Sigmoid colon (tissue), 7 donors: ENCODE measurements around the gene ANKRD33. TPM values are rescaled to one million over a fixed set of nuclear protein-coding genes. Genes with fewer than 3 reads are reported as not detected.

Experiments
- DNase-seq: peaks from one replicate; pipeline ENCODE4 v3.0.0-alpha.2; 2019
- H3K27ac ChIP-seq, 4 donors: fragments of 200-600 bp; sonication (generic); one replicate each; pipeline ENCODE4 v1.5.1; 2016 to 2019; ENCODE audit warnings: mild to moderate bottlenecking in 1 of 4
- H3K27me3 ChIP-seq, 3 donors: fragments of 200-600 bp; sonication (generic); one replicate each; pipeline ENCODE4 v1.5.1; 2019; ENCODE audit warnings: mild to moderate bottlenecking in 1 of 3
- H3K36me3 ChIP-seq, 4 donors: fragments of 200-600 bp; sonication (generic); one replicate each; pipeline ENCODE4 v1.5.1; 2016 to 2019
- H3K4me1 ChIP-seq, 4 donors: fragments of 200-600 bp; sonication (generic); one replicate each; pipeline ENCODE4 v1.5.1; 2017 to 2019
- H3K4me3 ChIP-seq, 4 donors: fragments of 200-600 bp; sonication (generic); one replicate each; pipeline ENCODE4 v1.5.1; 2017 to 2019; ENCODE audit warnings: mild to moderate bottlenecking in 2 of 4, moderate library complexity in 1 of 4
- H3K9me3 ChIP-seq, 4 donors: fragments of 200-600 bp in 3 of 4; sonication (generic) in 3 of 4; one replicate each; pipeline versions ENCODE4 v1.5.1 to v1.6.1; 2013 to 2019
- EP300 ChIP-seq, 4 donors: sonication (generic); formaldehyde crosslinking; IDR thresholded peaks; one replicate each; pipeline ENCODE4 v1.6.1; 2017; ENCODE audit warnings: antibody characterized with exemption in 4 of 4
- POLR2A ChIP-seq, 2 donors: fragments of 450-650 bp; IDR thresholded peaks; one replicate each; pipeline ENCODE4 v1.6.1; 2016; ENCODE audit warnings: antibody characterized with exemption in 2 of 2, mild to moderate bottlenecking in 2 of 2, moderate library complexity in 2 of 2
- POLR2AphosphoS5 ChIP-seq, 4 donors: sonication (generic); formaldehyde crosslinking; IDR thresholded peaks; one replicate each; pipeline ENCODE4 v1.6.1; 2017; ENCODE audit warnings: antibody characterized with exemption in 4 of 4
- WGBS, 2 donors: extraction: QIAGEN DNeasy Blood & Tissue Kit; methylation state at CpG; one replicate each; pipeline ENCODE4 v1.1.7; 2013; 5-methylcytosine and 5-hydroxymethylcytosine counted together
- intact Hi-C: fragments of 100-400 bp; cut with DNase I; formaldehyde crosslinking; loops from one replicate; pipeline ENCODE4 v1.15.1; 2023
- polyA plus RNA-seq, 3 donors: library from polyadenylated mRNA; stranded (reverse); fragments of 200-250 nt; gene quantifications; one replicate each; pipeline ENCODE4 v1.2.3, GENCODE V29; 2013
- total RNA-seq, 4 donors: library from RNA; depleted of rRNA; stranded (reverse); fragments of >200 nt; gene quantifications; one replicate each; pipeline ENCODE4 v1.1.0, GENCODE V29; 2016
- TF ChIP-seq, protein P1 (sequence below), 4 experiments: fragments of 450-650 bp in 3 of 4; fragments of 200-600 bp in 1 of 4; IDR thresholded peaks; one replicate each; pipeline ENCODE4 v1.5.1; 2016 to 2019; ENCODE audit warnings: antibody characterized with exemption in 4 of 4, mild to moderate bottlenecking in 3 of 4, moderate library complexity in 2 of 4
- donor health status: healthy with polysubstance abuse.
- donor health status: Bipolar disorder and iron deficiency.
- donor health status: healthy.

The ANKRD33 gene
- total and polyA plus RNA-seq, 7 donors: 0.16 TPM; not detected in 6

DNA sequence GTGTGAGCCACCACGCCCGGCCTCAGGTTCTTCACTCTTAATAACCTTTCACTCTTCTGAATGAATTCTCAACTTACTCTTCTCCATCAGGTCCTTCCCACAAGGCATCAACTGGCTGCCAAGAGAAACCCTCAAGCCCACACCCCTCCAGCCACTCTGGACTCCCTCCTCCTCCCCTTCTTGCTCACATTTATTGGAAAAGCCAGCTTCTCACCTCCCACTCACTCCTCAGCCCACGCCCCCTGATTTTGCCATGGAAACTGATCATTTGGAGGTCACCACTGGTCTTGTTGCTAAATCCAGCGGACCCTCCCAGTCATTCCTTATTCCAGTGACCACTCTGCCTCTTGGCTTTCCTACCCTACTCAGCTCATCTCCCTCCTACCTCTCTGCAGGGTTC lies 46.2 kb downstream of the ANKRD33 start:
- no peaks in the 10 kb centered on the region for H3K9me3 ChIP-seq
- no peak overlapping the region for H3K4me3 ChIP-seq
- no peaks in the 10 kb centered on the region for H3K4me1 ChIP-seq
- H3K27ac ChIP-seq: no peak overlapping the region
- no peak for DNase-seq
- H3K36me3 ChIP-seq: no peaks in the 10 kb centered on the region
- WGBS, 2 donors: 93 to 95% methylated on average over 4 of the region's 4 CpGs
- H3K27me3 ChIP-seq: peaks cover 0 to 6% (median 0%) of the 10 kb centered on the region in 3 donors
- intact Hi-C loops: no loop called here
- no peak for TF ChIP-seq POLR2AphosphoS5 (IDR thresholded peaks at IDR 0.05)
- TF ChIP-seq EP300 (IDR thresholded peaks at IDR 0.05): no peak

DNA sequence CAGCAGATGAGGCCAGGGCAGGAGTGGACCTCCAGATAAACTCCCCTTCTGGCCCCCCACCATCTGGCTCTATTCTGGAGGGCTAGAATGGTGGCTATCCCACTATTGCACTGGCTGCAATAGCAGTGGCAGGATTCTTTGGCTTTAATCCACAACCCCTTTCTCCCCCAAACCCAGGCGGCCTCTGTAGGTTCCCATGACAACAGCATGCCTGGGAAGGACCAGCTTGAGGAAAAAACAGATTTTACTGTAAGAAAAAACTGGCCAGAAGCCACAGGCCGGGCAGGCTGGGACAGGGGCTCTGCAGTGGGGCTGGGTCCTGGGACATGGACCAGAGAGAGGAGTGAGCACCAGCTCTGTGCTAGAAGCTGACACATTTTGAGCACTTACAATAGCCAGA lies 50.0 kb downstream of the ANKRD33 start:
- WGBS, 2 donors: 81 to 86% methylated on average over 2 of the region's 2 CpGs
- H3K4me1 ChIP-seq: peaks cover 0 to 10% (median 10%) of the 10 kb centered on the region in 4 donors
- peaks cover 0 to 6% (median 0%) of the 10 kb centered on the region in 3 donors for H3K27me3 ChIP-seq
- TF ChIP-seq EP300 (IDR thresholded peaks at IDR 0.05): no peak
- TF ChIP-seq, protein P1, sequence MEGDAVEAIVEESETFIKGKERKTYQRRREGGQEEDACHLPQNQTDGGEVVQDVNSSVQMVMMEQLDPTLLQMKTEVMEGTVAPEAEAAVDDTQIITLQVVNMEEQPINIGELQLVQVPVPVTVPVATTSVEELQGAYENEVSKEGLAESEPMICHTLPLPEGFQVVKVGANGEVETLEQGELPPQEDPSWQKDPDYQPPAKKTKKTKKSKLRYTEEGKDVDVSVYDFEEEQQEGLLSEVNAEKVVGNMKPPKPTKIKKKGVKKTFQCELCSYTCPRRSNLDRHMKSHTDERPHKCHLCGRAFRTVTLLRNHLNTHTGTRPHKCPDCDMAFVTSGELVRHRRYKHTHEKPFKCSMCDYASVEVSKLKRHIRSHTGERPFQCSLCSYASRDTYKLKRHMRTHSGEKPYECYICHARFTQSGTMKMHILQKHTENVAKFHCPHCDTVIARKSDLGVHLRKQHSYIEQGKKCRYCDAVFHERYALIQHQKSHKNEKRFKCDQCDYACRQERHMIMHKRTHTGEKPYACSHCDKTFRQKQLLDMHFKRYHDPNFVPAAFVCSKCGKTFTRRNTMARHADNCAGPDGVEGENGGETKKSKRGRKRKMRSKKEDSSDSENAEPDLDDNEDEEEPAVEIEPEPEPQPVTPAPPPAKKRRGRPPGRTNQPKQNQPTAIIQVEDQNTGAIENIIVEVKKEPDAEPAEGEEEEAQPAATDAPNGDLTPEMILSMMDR (IDR thresholded peaks at IDR 0.05): no peak
- no peak for TF ChIP-seq POLR2A (IDR thresholded peaks at IDR 0.05)
- no peak for TF ChIP-seq POLR2AphosphoS5 (IDR thresholded peaks at IDR 0.05)
- no peaks in the 10 kb centered on the region for H3K9me3 ChIP-seq
- DNase-seq: no peak
- H3K36me3 ChIP-seq: no peaks in the 10 kb centered on the region
- H3K27ac ChIP-seq: no peak overlapping the region
- H3K4me3 ChIP-seq: no peak overlapping the region
- intact Hi-C loops: no loop called here

DNA sequence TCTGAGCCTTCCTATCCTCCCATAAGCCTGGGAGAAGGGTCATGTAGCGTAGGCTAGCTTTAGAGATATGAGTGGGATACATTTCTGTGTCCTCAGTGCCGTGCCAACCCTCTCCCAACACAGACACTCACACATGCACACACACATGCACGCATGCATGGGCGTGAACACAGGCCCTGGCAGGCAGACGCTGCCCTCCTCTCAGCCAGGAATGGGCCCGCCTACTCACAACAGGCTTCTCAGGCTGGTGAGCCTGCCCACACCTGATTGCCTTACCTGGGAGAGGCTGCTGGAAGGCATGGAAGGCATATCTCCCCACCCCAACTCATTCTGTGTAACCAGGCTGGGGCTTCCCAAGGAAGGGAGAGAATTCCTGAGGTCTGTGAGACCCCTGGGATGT lies 50.8 kb downstream of the ANKRD33 start:
- no peak overlapping the region for H3K27ac ChIP-seq
- TF ChIP-seq POLR2A (IDR thresholded peaks at IDR 0.05): no peak
- TF ChIP-seq, protein P1 (IDR thresholded peaks at IDR 0.05): no peak
- no peak for TF ChIP-seq EP300 (IDR thresholded peaks at IDR 0.05)
- TF ChIP-seq POLR2AphosphoS5 (IDR thresholded peaks at IDR 0.05): no peak
- DNase-seq: no peak
- H3K4me1 ChIP-seq: peaks cover 0 to 10% (median 10%) of the 10 kb centered on the region in 4 donors
- H3K9me3 ChIP-seq: no peaks in the 10 kb centered on the region
- peaks cover 0 to 6% (median 0%) of the 10 kb centered on the region in 3 donors for H3K27me3 ChIP-seq
- intact Hi-C loops: no loop called here
- H3K36me3 ChIP-seq: no peaks in the 10 kb centered on the region
- 27 to 72% methylated on average over 6 of the region's 6 CpGs for WGBS, 2 donors
- no peak overlapping the region for H3K4me3 ChIP-seq

DNA sequence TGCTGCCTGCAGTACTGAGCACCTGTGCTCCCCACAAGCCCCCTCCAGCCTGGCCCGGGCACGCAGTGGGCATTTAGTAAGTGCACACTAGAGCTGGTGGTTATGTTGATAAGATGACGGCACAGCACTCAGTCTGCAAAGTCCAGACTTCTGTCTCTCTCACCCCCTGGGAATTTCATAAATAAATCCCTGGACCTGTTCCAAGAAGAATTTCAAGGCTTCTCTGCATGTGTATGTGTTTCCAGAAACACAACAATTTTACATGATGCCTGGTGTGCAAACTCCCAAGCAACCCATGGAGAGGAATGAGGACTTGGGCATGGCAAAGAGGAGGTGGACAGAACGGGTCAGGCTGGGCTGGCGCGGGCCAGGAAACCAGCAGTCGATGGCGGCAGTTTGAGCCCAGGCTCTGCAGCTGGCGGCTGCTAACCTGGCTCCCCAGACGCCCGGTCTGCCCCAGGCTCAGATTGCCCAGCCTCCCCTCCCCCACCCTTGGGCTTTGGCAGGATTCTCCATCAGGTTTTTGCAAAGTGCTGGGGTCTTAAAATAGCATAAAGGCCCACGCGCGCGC lies 53.2 kb downstream of the ANKRD33 start:
- Histone ChIP-seq H3K4me3 (no peak overlapping the region), H3K36me3 (no peaks in the 10 kb centered on the region), H3K27me3 (peaks cover 0 to 6% (median 0%) of the 10 kb centered on the region in 3 donors), H3K27ac (no peak overlapping the region), H3K9me3 (peaks cover 0 to 11% (median 3%) of the 10 kb centered on the region in 4 donors), H3K4me1 (peaks cover 0 to 10% (median 10%) of the 10 kb centered on the region in 4 donors)
- 67 to 83% methylated on average over 15 of the region's 15 CpGs for WGBS, 2 donors
- DNase-seq: no peak
- TF ChIP-seq EP300 (IDR thresholded peaks at IDR 0.05) (no peak), POLR2AphosphoS5 (IDR thresholded peaks at IDR 0.05) (no peak), POLR2A (IDR thresholded peaks at IDR 0.05) (no peak)
- TF ChIP-seq, protein P1 (IDR thresholded peaks at IDR 0.05): no peak
- intact Hi-C loops: loop anchor here (5.0 kb wide), 1 partner anchor 41 kb away; no protein-coding TSS in a partner anchor

Other genes starting within 250 kb of the ANKRD33 start
- under 1 TPM in 2 of 4 donors, not detected in 2; 0.28 to 0.36 TPM for gene FIGNL2, start 39.4 kb upstream of the ANKRD33 start, total RNA-seq
- gene FIGNL2, start 39.4 kb upstream of the ANKRD33 start, polyA plus RNA-seq: under 1 TPM in 1 of 3 donors, not detected in 2; 0.36 TPM
- 100 to 1,000 TPM in 1 of 4 donors, 10 to 100 TPM in 3; 63.0 to 113 (median 70.9) TPM for gene ACVRL1, start 19.4 kb downstream of the ANKRD33 start, total RNA-seq
- 10 to 100 TPM; 12.5 to 83.6 (median 24.6) TPM for gene ACVRL1, start 19.4 kb downstream of the ANKRD33 start, polyA plus RNA-seq
- gene ACVR1B, start 63.6 kb downstream of the ANKRD33 start, total RNA-seq: 1 to 10 TPM; 7.2 to 9.8 (median 8.6) TPM
- 10 to 100 TPM; 10.8 to 30.7 (median 11.1) TPM for gene ACVR1B, start 63.6 kb downstream of the ANKRD33 start, polyA plus RNA-seq
- gene TAMALIN, start 118.8 kb downstream of the ANKRD33 start, total RNA-seq: 10 to 100 TPM in 2 of 4 donors, 1 to 10 TPM in 2; 9.2 to 11.1 (median 10.1) TPM
- gene TAMALIN, start 118.8 kb downstream of the ANKRD33 start, polyA plus RNA-seq: 10 to 100 TPM in 1 of 3 donors, 1 to 10 TPM in 2; 4.2 to 17.0 (median 4.9) TPM
- 100 to 1,000 TPM in 3 of 4 donors, 10 to 100 TPM in 1; 41.7 to 276 (median 167) TPM for gene NR4A1, start 163.3 kb downstream of the ANKRD33 start, total RNA-seq
- 10 to 100 TPM; 31.2 to 65.9 (median 45.0) TPM for gene NR4A1, start 163.3 kb downstream of the ANKRD33 start, polyA plus RNA-seq
- 10 to 100 TPM; 30.2 to 48.7 (median 38.2) TPM for gene ATG101, start 181.9 kb downstream of the ANKRD33 start, total RNA-seq
- gene ATG101, start 181.9 kb downstream of the ANKRD33 start, polyA plus RNA-seq: 10 to 100 TPM; 58.9 to 64.5 (median 61.7) TPM
- 1 to 10 TPM in 2 of 4 donors, under 1 TPM in 1, not detected in 1; 0.41 to 5.7 (median 1.2) TPM for gene SMIM41, start 191.6 kb downstream of the ANKRD33 start, total RNA-seq
- under 1 TPM in 1 of 3 donors, not detected in 2; 0.61 TPM for gene SMIM41, start 191.6 kb downstream of the ANKRD33 start, polyA plus RNA-seq